Skeletal muscle satellite cell (primary cell): ENCODE measurements around the gene TSPAN9.

ENCODE experiments used
- H3K27me3 ChIP-seq: 2 replicates; pipeline ENCODE4 v1.7.0; 2013; ENCODE audit warnings: low read length; ENCODE audit not compliant: control insufficient read depth, insufficient read depth
- H3K36me3 ChIP-seq: 2 replicates; pipeline ENCODE4 v1.7.0; 2013; ENCODE audit warnings: mild to moderate bottlenecking, control low read depth, low read length; ENCODE audit not compliant: insufficient read depth
- H3K4me1 ChIP-seq: 2 replicates; pipeline ENCODE4 v1.7.0; 2013; ENCODE audit warnings: low read length; ENCODE audit not compliant: control insufficient read depth, insufficient read depth
- H3K4me2 ChIP-seq: 2 replicates; pipeline ENCODE4 v1.7.0; 2013; ENCODE audit warnings: mild to moderate bottlenecking, low read length
- H3K4me3 ChIP-seq: 2 replicates; pipeline ENCODE4 v1.7.0; 2013; ENCODE audit warnings: low read length
- H3K9ac ChIP-seq: 2 replicates; pipeline ENCODE4 v1.7.0; 2013; ENCODE audit warnings: mild to moderate bottlenecking, low read depth, low read length, moderate library complexity
- H3K9me3 ChIP-seq: replicated peaks from 2 replicates; pipeline ENCODE4 v1.7.0; 2013; ENCODE audit warnings: mild to moderate bottlenecking, control low read depth, low read length

Gene TSPAN9

GRCh38 chr12:3152011-3152511 is 74.9 kb downstream of the TSPAN9 start:
- no peaks in the 10 kb centered on the region for H3K36me3 ChIP-seq
- no peaks in the 10 kb centered on the region for H3K27me3 ChIP-seq
- peak overlapping the region; percentile 48 for H3K9ac ChIP-seq
- no peak overlapping the region for H3K4me2 ChIP-seq
- H3K9me3 ChIP-seq: no peaks in the 10 kb centered on the region
- no peak overlapping the region for H3K4me3 ChIP-seq
- peaks cover 30% of the 10 kb centered on the region for H3K4me1 ChIP-seq

- Histone ChIP-seq H3K36me3 (no peaks in the 10 kb centered on the region), H3K4me1 (peaks cover 30% of the 10 kb centered on the region), H3K9ac (no peak overlapping the region), H3K4me3 (no peak overlapping the region), H3K4me2 (no peak overlapping the region), H3K9me3 (no peaks in the 10 kb centered on the region), H3K27me3 (no peaks in the 10 kb centered on the region)
These were observed 75.7 kb downstream of the TSPAN9 start for GRCh38 chr12:3152892-3153291.

GRCh38 chr12:3154006-3154405 is 76.8 kb downstream of the TSPAN9 start:
- Histone ChIP-seq H3K27me3 (no peaks in the 10 kb centered on the region), H3K9ac (no peak overlapping the region), H3K4me1 (peaks cover 25% of the 10 kb centered on the region), H3K4me3 (no peak overlapping the region), H3K4me2 (no peak overlapping the region), H3K9me3 (no peaks in the 10 kb centered on the region), H3K36me3 (no peaks in the 10 kb centered on the region)

GRCh38 chr12:3155702-3156370 is 78.7 kb downstream of the TSPAN9 start:
- Histone ChIP-seq H3K9me3 (no peaks in the 10 kb centered on the region), H3K36me3 (no peaks in the 10 kb centered on the region), H3K4me1 (peaks cover 34% of the 10 kb centered on the region), H3K9ac (no peak overlapping the region), H3K4me3 (no peak overlapping the region), H3K4me2 (no peak overlapping the region), H3K27me3 (no peaks in the 10 kb centered on the region)

GRCh38 chr12:3157581-3158323 is 80.6 kb downstream of the TSPAN9 start:
- no peak overlapping the region for H3K9ac ChIP-seq
- H3K4me1 ChIP-seq: peaks cover 20% of the 10 kb centered on the region
- H3K36me3 ChIP-seq: no peaks in the 10 kb centered on the region
- H3K4me2 ChIP-seq: no peak overlapping the region
- no peak overlapping the region for H3K4me3 ChIP-seq
- H3K9me3 ChIP-seq: no peaks in the 10 kb centered on the region
- H3K27me3 ChIP-seq: no peaks in the 10 kb centered on the region

GRCh38 chr12:3158851-3159465 is 81.8 kb downstream of the TSPAN9 start:
- Histone ChIP-seq H3K4me1 (peaks cover 20% of the 10 kb centered on the region), H3K4me3 (no peak overlapping the region), H3K4me2 (no peak overlapping the region), H3K27me3 (no peaks in the 10 kb centered on the region), H3K9ac (peak overlapping the region; percentile 35), H3K36me3 (no peaks in the 10 kb centered on the region), H3K9me3 (no peaks in the 10 kb centered on the region)

- no peak overlapping the region for H3K9ac ChIP-seq
- H3K36me3 ChIP-seq: no peaks in the 10 kb centered on the region
- no peak overlapping the region for H3K4me2 ChIP-seq
- peaks cover 24% of the 10 kb centered on the region for H3K4me1 ChIP-seq
- no peak overlapping the region for H3K4me3 ChIP-seq
- no peaks in the 10 kb centered on the region for H3K9me3 ChIP-seq
- H3K27me3 ChIP-seq: no peaks in the 10 kb centered on the region
These were observed 82.9 kb downstream of the TSPAN9 start for GRCh38 chr12:3160081-3160480.

GRCh38 chr12:3161861-3162260 is 84.7 kb downstream of the TSPAN9 start:
- Histone ChIP-seq H3K4me2 (no peak overlapping the region), H3K36me3 (no peaks in the 10 kb centered on the region), H3K9me3 (no peaks in the 10 kb centered on the region), H3K9ac (no peak overlapping the region), H3K4me3 (no peak overlapping the region), H3K27me3 (no peaks in the 10 kb centered on the region), H3K4me1 (peaks cover 25% of the 10 kb centered on the region)

- Histone ChIP-seq H3K4me3 (no peak overlapping the region), H3K4me1 (peaks cover 34% of the 10 kb centered on the region), H3K4me2 (no peak overlapping the region), H3K9ac (no peak overlapping the region), H3K36me3 (no peaks in the 10 kb centered on the region), H3K27me3 (no peaks in the 10 kb centered on the region), H3K9me3 (no peaks in the 10 kb centered on the region)
These were observed 87.4 kb downstream of the TSPAN9 start for GRCh38 chr12:3164454-3165077.

GRCh38 chr12:3165078-3165980 is 88.2 kb downstream of the TSPAN9 start:
- no peak overlapping the region for H3K9ac ChIP-seq
- H3K9me3 ChIP-seq: no peaks in the 10 kb centered on the region
- no peaks in the 10 kb centered on the region for H3K27me3 ChIP-seq
- H3K4me1 ChIP-seq: peaks cover 34% of the 10 kb centered on the region
- H3K4me3 ChIP-seq: no peak overlapping the region
- H3K4me2 ChIP-seq: no peak overlapping the region
- H3K36me3 ChIP-seq: no peaks in the 10 kb centered on the region
